MCF 10A (cell line): ENCODE results near the gene SPRN. TPM values are rescaled to one million over a fixed set of nuclear protein-coding genes. Genes with fewer than 3 reads are reported as not detected.
"Not testable (repeated sequence)": the region's sequence is repeated elsewhere in the genome, so short reads cannot be mapped to it uniquely, and the experiment has no call there.

Source experiments
- BruUV-seq: library from RNA; stranded (reverse); fragments of 400-500 nt; replicated peaks from 2 replicates; lab custom pipeline; 2021; lab: Mats Ljungman, UMichigan
- CTCF ChIA-PET: fragments of 300-600 bp; sonication (Branson Sonifier 250); formaldehyde crosslinking; extraction: SDS; loops from one replicate; lab custom pipeline; 2021; ENCODE audit warnings: antibody characterized with exemption, inconsistent platforms; lab: Yijun Ruan, JAX
- POLR2A ChIA-PET: fragments of 300-600, 350-650 bp; sonication (Branson Sonifier 250); formaldehyde crosslinking; extraction: SDS; loops from one replicate; lab custom pipeline; 2020; ENCODE audit warnings: antibody characterized with exemption, inconsistent platforms; lab: Yijun Ruan, JAX
- DNase-seq: peaks from one replicate; pipeline ENCODE4 v3.0.0-alpha.2; 2018; ENCODE audit not compliant: unreplicated experiment
- H3K27ac Mint-ChIP-seq: one replicate; pipeline ENCODE4 v1.8.0; 2022; ENCODE audit warnings: mild to moderate bottlenecking, low read depth, mixed read lengths; ENCODE audit not compliant: unreplicated experiment
- H3K27me3 Mint-ChIP-seq: one replicate; pipeline ENCODE4 v1.8.0; 2022; ENCODE audit warnings: mixed read lengths; ENCODE audit not compliant: insufficient read depth, unreplicated experiment
- H3K36me3 Mint-ChIP-seq: one replicate; pipeline ENCODE4 v1.8.0; 2022; ENCODE audit warnings: mild to moderate bottlenecking, moderate library complexity, mixed read lengths; ENCODE audit not compliant: insufficient read depth, unreplicated experiment
- H3K4me1 Mint-ChIP-seq: one replicate; pipeline ENCODE4 v1.8.0; 2022; ENCODE audit warnings: mixed read lengths; ENCODE audit not compliant: insufficient read depth, unreplicated experiment
- H3K4me3 Mint-ChIP-seq: one replicate; pipeline ENCODE4 v1.8.0; 2022; ENCODE audit warnings: mild to moderate bottlenecking, moderate library complexity, mixed read lengths; ENCODE audit not compliant: unreplicated experiment
- H3K9me3 Mint-ChIP-seq: one replicate; pipeline ENCODE4 v1.8.0; 2022; ENCODE audit warnings: mixed read lengths; ENCODE audit not compliant: unreplicated experiment
- intact Hi-C: fragments of 100-400 bp; cut with micrococcal nuclease; formaldehyde crosslinking; loops from 2 replicates; pipeline ENCODE4 v1.14.1; 2022
- total RNA-seq: library from RNA; stranded (reverse); gene quantifications from 2 replicates; pipeline ENCODE4 v1.2.3, GENCODE V29; 2022
- TF ChIP-seq, protein P1 (sequence below): fragments of 200-600 bp; IDR thresholded peaks from one replicate; pipeline ENCODE4 v1.8.0; 2022; ENCODE audit warnings: antibody characterized with exemption, mild to moderate bottlenecking; ENCODE audit not compliant: unreplicated experiment

The SPRN gene
- total RNA-seq, 1 experiment from 2014 or later: not detected

DNA sequence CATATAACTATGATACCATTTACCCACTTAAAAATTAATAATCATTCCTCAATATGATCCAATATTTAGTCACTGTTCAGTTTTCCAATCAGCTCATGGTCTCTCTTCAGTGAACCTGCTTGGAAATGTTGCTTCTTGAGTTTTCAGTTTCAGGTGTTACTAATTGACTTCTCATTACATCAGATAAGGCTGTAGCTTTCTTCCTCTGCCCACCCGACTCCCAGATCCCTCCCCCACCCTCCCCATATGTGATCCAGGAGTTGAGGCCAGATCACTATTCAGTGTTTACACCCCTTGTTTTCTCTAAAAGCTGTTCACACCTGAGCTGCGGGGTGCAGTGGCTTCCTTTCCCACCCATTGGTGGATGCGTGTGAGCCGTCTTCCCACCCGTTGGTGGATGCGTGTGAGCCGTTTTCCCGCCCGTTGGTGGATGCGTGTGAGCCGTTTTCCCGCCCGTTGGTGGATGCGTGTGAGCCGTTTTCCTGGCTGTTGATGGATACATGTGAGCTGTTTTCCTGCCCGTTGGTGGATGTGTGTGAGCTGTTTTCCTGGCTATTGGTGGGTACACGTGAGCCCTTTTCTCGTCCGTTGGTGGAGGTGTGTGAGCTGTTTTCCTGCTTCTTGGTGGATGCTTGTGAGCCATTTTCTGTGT is 33.7 kb downstream of the SPRN start:
- TF ChIP-seq, protein P1, sequence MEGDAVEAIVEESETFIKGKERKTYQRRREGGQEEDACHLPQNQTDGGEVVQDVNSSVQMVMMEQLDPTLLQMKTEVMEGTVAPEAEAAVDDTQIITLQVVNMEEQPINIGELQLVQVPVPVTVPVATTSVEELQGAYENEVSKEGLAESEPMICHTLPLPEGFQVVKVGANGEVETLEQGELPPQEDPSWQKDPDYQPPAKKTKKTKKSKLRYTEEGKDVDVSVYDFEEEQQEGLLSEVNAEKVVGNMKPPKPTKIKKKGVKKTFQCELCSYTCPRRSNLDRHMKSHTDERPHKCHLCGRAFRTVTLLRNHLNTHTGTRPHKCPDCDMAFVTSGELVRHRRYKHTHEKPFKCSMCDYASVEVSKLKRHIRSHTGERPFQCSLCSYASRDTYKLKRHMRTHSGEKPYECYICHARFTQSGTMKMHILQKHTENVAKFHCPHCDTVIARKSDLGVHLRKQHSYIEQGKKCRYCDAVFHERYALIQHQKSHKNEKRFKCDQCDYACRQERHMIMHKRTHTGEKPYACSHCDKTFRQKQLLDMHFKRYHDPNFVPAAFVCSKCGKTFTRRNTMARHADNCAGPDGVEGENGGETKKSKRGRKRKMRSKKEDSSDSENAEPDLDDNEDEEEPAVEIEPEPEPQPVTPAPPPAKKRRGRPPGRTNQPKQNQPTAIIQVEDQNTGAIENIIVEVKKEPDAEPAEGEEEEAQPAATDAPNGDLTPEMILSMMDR: no peak
- no peaks in the 10 kb centered on the region for H3K4me1 Mint-ChIP-seq
- CTCF ChIA-PET: interaction anchor here (1.4 kb wide), 1 partner anchor 61 kb away, joined by 6 read pairs; no protein-coding TSS in a partner anchor
- DNase-seq: no peak
- H3K27me3 Mint-ChIP-seq: no peaks in the 10 kb centered on the region
- H3K4me3 Mint-ChIP-seq: no peak overlapping the region
- no peaks in the 10 kb centered on the region for H3K36me3 Mint-ChIP-seq
- no TSS peak for BruUV-seq
- no peaks in the 10 kb centered on the region for H3K9me3 Mint-ChIP-seq
- POLR2A ChIA-PET: interaction anchor here (1.1 to 1.3 kb wide), 2 partner anchors 13 to 83 kb away, joined by 3 to 5 read pairs; no protein-coding TSS in a partner anchor
- intact Hi-C loops: loop anchor here (10.0 kb wide), 1 partner anchor 66 kb away; no protein-coding TSS in a partner anchor
- H3K27ac Mint-ChIP-seq: peak overlapping the region; percentile 35

DNA sequence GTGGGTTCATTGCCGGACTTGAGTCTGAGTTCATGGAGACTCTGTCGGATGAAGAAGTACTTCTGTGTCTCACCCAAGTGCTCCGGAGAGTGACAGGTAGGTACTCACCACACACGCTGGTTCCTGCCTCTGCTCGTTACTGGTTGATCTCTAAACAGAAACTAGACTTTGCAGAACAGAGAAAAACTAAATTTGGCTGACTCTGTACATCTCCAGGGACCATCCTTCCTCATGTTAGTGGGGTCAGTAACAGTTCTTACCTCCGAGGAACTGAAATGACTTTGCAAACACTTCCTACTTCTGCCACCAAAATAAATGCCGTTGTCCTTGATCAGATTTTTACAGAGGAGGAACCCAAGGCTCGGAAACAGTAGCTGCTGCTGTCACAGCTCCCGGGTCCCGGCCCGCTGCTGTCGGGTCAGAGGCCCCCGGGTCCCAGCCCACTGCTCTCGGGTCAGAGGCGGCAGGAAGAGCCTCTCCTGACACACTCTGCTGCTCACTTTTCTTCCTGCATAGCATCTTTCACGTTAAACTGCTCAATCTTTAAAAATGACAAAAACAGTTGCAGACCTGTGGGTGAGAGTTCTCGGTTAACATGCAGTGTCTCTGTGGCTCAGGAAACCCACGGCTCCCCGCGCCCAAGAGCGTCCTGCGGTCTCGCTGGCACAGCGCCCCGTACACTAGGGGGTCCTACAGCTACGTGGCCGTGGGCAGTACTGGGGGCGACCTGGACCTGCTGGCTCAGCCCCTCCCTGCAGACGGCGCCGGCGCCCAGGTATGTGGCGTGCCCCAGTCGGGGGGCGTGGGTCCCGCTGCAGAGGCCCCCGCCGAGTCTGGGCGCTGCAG is 35.2 kb downstream of the SPRN start:
- no peaks in the 10 kb centered on the region for H3K36me3 Mint-ChIP-seq
- CTCF ChIA-PET: interaction anchor here (1.4 kb wide), 1 partner anchor 59 kb away, joined by 6 read pairs; no protein-coding TSS in a partner anchor
- intact Hi-C loops: no loop called here
- no peak overlapping the region for H3K27ac Mint-ChIP-seq
- no peaks in the 10 kb centered on the region for H3K4me1 Mint-ChIP-seq
- DNase-seq: no peak
- H3K4me3 Mint-ChIP-seq: no peak overlapping the region
- no TSS peak for BruUV-seq
- H3K27me3 Mint-ChIP-seq: no peaks in the 10 kb centered on the region
- H3K9me3 Mint-ChIP-seq: no peaks in the 10 kb centered on the region
- TF ChIP-seq, protein P1: no peak
- POLR2A ChIA-PET: no interaction called here

DNA sequence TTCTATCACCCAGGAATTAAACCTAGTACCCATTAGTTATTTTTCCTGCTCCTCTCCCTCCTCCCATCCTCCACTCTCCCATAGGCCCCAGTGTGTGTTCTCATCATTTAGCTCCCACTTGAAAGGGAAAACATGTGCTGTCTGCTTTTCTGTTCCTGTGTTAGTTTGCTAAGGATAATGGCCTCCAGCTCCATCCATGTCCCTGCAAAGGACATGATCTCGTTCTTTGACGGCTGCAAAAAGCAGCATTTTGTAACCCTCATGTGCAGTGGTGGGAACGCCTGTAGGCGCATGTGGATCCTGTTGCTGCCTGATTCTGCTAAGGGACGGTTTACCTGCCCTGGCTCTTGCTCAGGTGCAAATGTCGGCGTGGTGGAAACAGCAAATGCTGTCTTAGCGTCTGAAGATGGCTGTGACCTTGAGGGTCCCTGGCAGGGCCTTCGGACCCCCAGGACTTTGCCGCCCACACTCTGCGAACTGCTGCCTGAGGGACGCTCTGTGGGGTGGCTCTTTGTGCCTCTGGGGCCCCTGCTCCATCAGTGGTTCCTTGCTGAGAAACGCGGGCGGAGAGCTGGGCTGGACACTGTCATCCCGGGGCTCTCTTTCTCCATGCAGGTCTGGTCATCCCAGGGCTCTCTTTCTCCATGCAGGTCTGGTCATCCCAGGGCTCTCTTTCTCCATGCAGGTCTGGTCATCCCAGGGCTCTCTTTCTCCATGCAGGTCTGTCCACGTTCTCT is 36.0 kb downstream of the SPRN start:
- POLR2A ChIA-PET: no interaction called here
- BruUV-seq: no TSS peak
- Mint-ChIP-seq H3K4me3 (no peak overlapping the region), H3K27me3 (no peaks in the 10 kb centered on the region), H3K4me1 (no peaks in the 10 kb centered on the region), H3K27ac (no peak overlapping the region), H3K9me3 (no peaks in the 10 kb centered on the region), H3K36me3 (no peaks in the 10 kb centered on the region)
- intact Hi-C loops: no loop called here
- TF ChIP-seq, protein P1: no peak
- no peak for DNase-seq
- CTCF ChIA-PET: no interaction called here

DNA sequence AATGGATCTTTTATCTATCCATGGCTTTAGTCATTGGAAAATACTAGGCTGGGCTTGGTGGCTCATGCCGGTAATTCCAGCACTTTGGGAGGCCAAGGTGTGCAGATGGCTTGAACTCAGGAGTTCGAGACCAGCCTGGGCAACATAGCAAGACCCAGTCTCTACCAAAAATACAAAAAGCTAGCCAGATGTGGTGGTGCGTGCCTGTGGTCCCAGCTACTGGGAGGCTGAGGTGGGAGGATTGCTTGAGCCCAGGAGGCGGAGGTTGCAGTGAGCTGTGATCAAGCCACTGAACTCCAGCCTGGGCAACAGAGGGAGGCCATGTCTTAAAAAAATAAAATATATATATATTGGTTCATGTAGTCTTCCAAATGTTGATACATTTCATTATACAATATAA is 37.5 kb downstream of the SPRN start:
- CTCF ChIA-PET: interaction anchor here (1.1 kb wide), 2 partner anchors 56 to 58 kb away, joined by 3 read pairs; no protein-coding TSS in a partner anchor

More for the DNA sequence above, 37.5 kb downstream of the SPRN start:
- DNase-seq, H3K36me3 Mint-ChIP-seq, H3K27me3 Mint-ChIP-seq, BruUV-seq, H3K4me1 Mint-ChIP-seq, H3K27ac Mint-ChIP-seq, H3K4me3 Mint-ChIP-seq, intact Hi-C loops, H3K9me3 Mint-ChIP-seq: not testable (repeated sequence)
- POLR2A ChIA-PET: interaction anchor here (2.2 kb wide), 1 partner anchor 25 kb away, joined by 4 read pairs; no protein-coding TSS in a partner anchor
